Measurements from ENCODE around the gene ZNF79.

- TF ChIP-seq CTCF (IDR thresholded peaks at IDR 0.05): no peak
- TF ChIP-seq POLR2AphosphoS5 (IDR thresholded peaks at IDR 0.05): no peak
- TF ChIP-seq POLR2A (IDR thresholded peaks at IDR 0.05): no peak
These were observed 20.5 kb upstream of the ZNF79 start for GRCh38 chr9:127403507-127404192.

Measured in prostate gland (tissue), 2 donors.